ENCODE measurements around the gene KEAP1. TPM values are rescaled to one million over a fixed set of nuclear protein-coding genes. Genes with fewer than 3 reads are reported as not detected.
A peak's percentile ranks its signal among the peaks of the same experiment; 100 is the strongest.

The KEAP1 gene
- total and polyA plus RNA-seq, 2 donors from 2014 or later: 60.8 to 79.4 TPM

GRCh38 chr19:10499550-10500246 lies 3.5 kb downstream of the KEAP1 start:
- no peaks in the 10 kb centered on the region for H3K27me3 ChIP-seq (ENCODE audit: control insufficient read depth, insufficient read depth, low read length)
- TF ChIP-seq CTCF (IDR thresholded peaks at IDR 0.05; ENCODE audit: borderline replicate concordance, extremely low read depth, insufficient read depth): no peak
- no peak overlapping the region for H3K27ac ChIP-seq (ENCODE audit: low read depth in 2 of 2, low read length in 2 of 2)
- H3K4me3 ChIP-seq (ENCODE audit: low read length in 3 of 3): no peak overlapping the region
- FAIRE-seq (no peak), DNase-seq (no peak)
- peaks cover 2 to 10% (median 5%) of the 10 kb centered on the region in 3 donors for H3K36me3 ChIP-seq (ENCODE audit: control insufficient read depth in 2 of 3, insufficient read depth in 3 of 3, low read length in 3 of 3)
- no peaks in the 10 kb centered on the region for H3K9me3 ChIP-seq (ENCODE audit: control insufficient read depth in 2 of 3, insufficient read depth in 1 of 3, low read length in 3 of 3)
- H3K4me1 ChIP-seq (ENCODE audit: control insufficient read depth in 2 of 3, insufficient read depth in 2 of 3, low read depth in 1 of 3, low read length in 3 of 3): peaks cover 0 to 10% (median 0%) of the 10 kb centered on the region in 3 donors
- intact Hi-C loops (cut with DNase I): no loop called here
- no peak overlapping the region for H3K9ac ChIP-seq (ENCODE audit: low read length in 3 of 3)

GRCh38 chr19:10497371-10497770 lies 5.8 kb downstream of the KEAP1 start:
- no peak for TF ChIP-seq CTCF (IDR thresholded peaks at IDR 0.05; ENCODE audit: borderline replicate concordance, extremely low read depth, insufficient read depth)
- intact Hi-C loops (cut with DNase I): no loop called here
- peaks cover 2 to 10% (median 5%) of the 10 kb centered on the region in 3 donors for H3K36me3 ChIP-seq (ENCODE audit: control insufficient read depth in 2 of 3, insufficient read depth in 3 of 3, low read length in 3 of 3)

GRCh38 chr19:10491472-10492047 lies 11.6 kb downstream of the KEAP1 start:
- Histone ChIP-seq H3K4me1 (ENCODE audit: control insufficient read depth in 2 of 3, insufficient read depth in 2 of 3, low read depth in 1 of 3, low read length in 3 of 3) (peaks cover 0 to under 1% (median 0%) of the 10 kb centered on the region in 3 donors), H3K4me3 (ENCODE audit: low read length in 3 of 3) (no peak overlapping the region), H3K27ac (ENCODE audit: low read depth in 2 of 2, low read length in 2 of 2) (no peak overlapping the region), H3K36me3 (ENCODE audit: control insufficient read depth in 2 of 3, insufficient read depth in 3 of 3, low read length in 3 of 3) (peaks cover 7 to 24% (median 20%) of the 10 kb centered on the region in 3 donors), H3K9me3 (ENCODE audit: control insufficient read depth in 2 of 3, insufficient read depth in 1 of 3, low read length in 3 of 3) (no peaks in the 10 kb centered on the region), H3K9ac (ENCODE audit: low read length in 3 of 3) (no peak overlapping the region), H3K27me3 (ENCODE audit: control insufficient read depth, insufficient read depth, low read length) (no peaks in the 10 kb centered on the region)
- intact Hi-C loops (cut with DNase I): no loop called here
- TF ChIP-seq CTCF (IDR thresholded peaks at IDR 0.05; ENCODE audit: borderline replicate concordance, extremely low read depth, insufficient read depth): no peak
- DNase-seq (peak in 1 of 5 donors; percentile 74), FAIRE-seq (no peak)

More at GRCh38 chr19:10497371-10497770, 5.8 kb downstream of the KEAP1 start:
- DNase-seq (no peak), FAIRE-seq (no peak)
- Histone ChIP-seq H3K9me3 (ENCODE audit: control insufficient read depth in 2 of 3, insufficient read depth in 1 of 3, low read length in 3 of 3) (no peaks in the 10 kb centered on the region), H3K27me3 (ENCODE audit: control insufficient read depth, insufficient read depth, low read length) (no peaks in the 10 kb centered on the region), H3K4me3 (ENCODE audit: low read length in 3 of 3) (no peak overlapping the region), H3K27ac (ENCODE audit: low read depth in 2 of 2, low read length in 2 of 2) (no peak overlapping the region), H3K4me1 (ENCODE audit: control insufficient read depth in 2 of 3, insufficient read depth in 2 of 3, low read depth in 1 of 3, low read length in 3 of 3) (peaks cover 0 to 10% (median 0%) of the 10 kb centered on the region in 3 donors), H3K9ac (ENCODE audit: low read length in 3 of 3) (no peak overlapping the region)

Data from kidney (tissue), 14 donors.